Lower leg skin (tissue), 3 donors: ENCODE measurements around the gene XRCC6.

Experiments
- POLR2A ChIP-seq, 2 donors: fragments of 450-650 bp; IDR thresholded peaks; one replicate each; pipeline ENCODE4 v1.6.1; 2016 to 2017; ENCODE audit warnings: antibody characterized with exemption in 2 of 2, mild to moderate bottlenecking in 1 of 2, moderate library complexity in 1 of 2
- TF ChIP-seq, protein P1 (sequence below), 3 donors: fragments of 450-650 bp; IDR thresholded peaks; one replicate each; pipeline ENCODE4 v1.5.1; 2016; ENCODE audit warnings: antibody characterized with exemption in 3 of 3, mild to moderate bottlenecking in 3 of 3, moderate library complexity in 2 of 3

DNA sequence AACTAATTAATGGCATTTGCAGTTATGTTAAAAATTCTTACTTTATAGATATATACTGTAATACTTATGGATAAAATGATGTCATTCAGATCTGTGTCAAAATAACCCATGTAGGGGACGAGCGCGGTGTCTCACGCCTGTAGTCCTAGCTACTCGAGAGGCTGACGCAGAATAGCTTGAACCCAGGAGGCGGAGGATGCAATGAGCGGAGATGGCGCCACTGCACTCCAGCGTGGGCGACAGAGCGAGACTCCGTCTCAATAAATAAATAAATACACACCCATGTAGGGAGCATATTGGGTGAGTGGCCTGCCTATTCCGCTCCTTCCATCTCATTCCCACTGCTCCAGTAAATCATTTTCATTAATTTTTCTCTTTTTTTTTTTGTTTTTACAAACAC, 60.5 kb downstream of the XRCC6 start:
- TF ChIP-seq POLR2A (IDR thresholded peaks at IDR 0.05): no peak
- TF ChIP-seq, protein P1, sequence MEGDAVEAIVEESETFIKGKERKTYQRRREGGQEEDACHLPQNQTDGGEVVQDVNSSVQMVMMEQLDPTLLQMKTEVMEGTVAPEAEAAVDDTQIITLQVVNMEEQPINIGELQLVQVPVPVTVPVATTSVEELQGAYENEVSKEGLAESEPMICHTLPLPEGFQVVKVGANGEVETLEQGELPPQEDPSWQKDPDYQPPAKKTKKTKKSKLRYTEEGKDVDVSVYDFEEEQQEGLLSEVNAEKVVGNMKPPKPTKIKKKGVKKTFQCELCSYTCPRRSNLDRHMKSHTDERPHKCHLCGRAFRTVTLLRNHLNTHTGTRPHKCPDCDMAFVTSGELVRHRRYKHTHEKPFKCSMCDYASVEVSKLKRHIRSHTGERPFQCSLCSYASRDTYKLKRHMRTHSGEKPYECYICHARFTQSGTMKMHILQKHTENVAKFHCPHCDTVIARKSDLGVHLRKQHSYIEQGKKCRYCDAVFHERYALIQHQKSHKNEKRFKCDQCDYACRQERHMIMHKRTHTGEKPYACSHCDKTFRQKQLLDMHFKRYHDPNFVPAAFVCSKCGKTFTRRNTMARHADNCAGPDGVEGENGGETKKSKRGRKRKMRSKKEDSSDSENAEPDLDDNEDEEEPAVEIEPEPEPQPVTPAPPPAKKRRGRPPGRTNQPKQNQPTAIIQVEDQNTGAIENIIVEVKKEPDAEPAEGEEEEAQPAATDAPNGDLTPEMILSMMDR (IDR thresholded peaks at IDR 0.05): no peak
